Activated T-cell treated with anti-CD3 and anti-CD28 coated beads for 48 hours (primary cell): ENCODE data around the gene BICD1.

Experiments used
- DNase-seq: peaks from one replicate; pipeline ENCODE4 v3.0.0-alpha.2; 2020; ENCODE audit warnings: low read depth

BICD1 gene

GRCh38 chr12:32104572-32105355 lies 1.9 kb upstream of the BICD1 start:
- DNase-seq = no peak

- no peak for DNase-seq
Measured at GRCh38 chr12:32105986-32106516, 596 bp upstream of the BICD1 start.

- DNase-seq = peak; percentile 26
Measured at GRCh38 chr12:32107359-32108267, 966 bp downstream of the BICD1 start.

GRCh38 chr12:32108787-32109186 lies 2.1 kb downstream of the BICD1 start:
- no peak for DNase-seq

DNA sequence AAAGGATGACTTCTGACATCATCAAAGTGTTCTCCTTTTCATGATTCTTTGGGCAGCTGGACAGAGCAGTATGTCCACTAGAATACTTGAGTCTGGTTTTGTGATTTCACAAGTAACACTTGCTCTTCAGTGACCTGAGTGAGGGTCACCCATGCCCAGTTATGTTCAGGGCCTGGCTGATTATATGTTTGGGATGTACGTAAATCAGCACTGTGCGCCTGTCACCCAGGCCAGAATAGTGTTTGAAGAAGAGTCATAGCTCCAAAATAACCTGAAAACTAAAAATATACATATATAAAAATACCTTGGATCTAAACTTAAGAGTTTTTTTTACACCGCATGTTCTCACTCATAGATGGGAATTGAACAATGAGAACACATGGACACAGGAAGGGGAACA lies 3.8 kb downstream of the BICD1 start:
- DNase-seq = no peak

GRCh38 chr12:32110942-32111341 lies 4.3 kb downstream of the BICD1 start:
- no peak for DNase-seq

DNA sequence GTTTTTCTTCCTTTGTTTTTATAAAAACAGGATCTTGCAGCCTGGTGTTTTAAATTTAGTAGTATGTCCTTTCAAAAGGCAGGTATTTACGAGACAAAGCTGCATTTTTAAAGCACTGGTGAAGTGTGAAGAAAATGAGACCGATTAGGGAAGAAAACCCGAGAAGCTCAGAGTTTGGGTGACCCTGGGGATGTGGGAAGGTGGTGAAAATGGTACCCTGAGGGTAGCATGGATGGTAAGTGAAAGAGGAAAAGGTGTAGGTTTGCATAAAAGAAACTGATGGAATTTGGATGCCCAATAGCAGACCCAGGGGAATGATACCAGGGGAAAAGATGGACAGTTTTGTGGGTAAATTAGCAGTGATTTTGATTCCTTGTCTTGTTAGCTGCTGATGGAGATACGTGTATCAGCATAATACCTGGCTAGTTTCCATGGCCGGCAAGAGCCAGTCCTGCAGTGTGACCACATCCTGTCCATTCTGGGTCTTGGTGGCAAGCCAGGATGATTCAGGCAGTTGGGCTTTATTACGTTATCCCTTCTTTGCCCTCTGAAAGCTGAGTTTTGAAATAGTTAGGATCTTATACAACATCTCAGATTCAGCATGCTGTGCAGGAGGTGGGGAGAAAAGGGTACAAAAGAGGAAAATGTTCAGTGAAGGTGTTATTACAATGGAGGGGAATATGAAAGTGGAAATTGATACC lies 8.9 kb downstream of the BICD1 start:
- DNase-seq = no peak

- no peak for DNase-seq
Measured at GRCh38 chr12:32116897-32117296, 10.2 kb downstream of the BICD1 start.

DNA sequence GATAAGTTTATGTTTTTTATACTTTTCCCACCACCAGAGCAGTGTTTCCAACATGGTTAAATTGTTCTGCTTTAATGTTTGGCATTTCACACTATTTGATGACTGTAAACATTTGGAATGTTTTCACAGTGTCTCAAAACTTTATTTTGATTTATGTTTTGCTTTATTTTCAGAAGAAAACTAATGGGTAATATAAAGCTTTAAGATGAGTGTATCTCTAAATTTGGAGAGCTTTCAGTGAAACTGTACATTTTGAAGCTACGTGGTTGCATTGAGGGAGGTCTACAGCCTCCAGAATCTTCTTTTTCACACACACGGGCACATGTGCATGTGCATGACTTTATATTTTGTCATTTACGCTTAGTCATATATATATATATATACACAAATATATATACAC lies 10.7 kb downstream of the BICD1 start:
- no peak for DNase-seq

GRCh38 chr12:32118806-32119205 lies 12.2 kb downstream of the BICD1 start:
- no peak for DNase-seq

DNA sequence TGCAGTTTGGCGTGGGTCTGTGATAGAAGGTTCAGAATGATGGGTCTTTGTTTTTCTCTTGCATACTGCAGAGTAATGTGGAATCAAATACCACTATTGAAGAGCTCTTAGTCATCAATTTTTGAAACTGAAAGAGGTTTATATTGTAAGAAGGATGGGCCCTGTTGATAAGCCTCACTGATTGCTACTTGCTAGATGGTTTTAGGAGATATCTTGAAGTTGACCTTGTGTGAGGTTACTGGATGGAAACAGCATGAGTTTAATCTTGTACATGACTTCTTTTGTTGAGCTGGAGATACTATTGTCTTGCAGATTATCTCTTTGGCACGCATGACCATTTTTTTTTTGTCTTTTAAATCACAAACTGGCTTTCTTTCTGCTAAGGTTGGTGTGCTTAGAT lies 13.8 kb downstream of the BICD1 start:
- DNase-seq = no peak

- DNase-seq = no peak
Measured at GRCh38 chr12:32124637-32125036, 18.0 kb downstream of the BICD1 start.

DNA sequence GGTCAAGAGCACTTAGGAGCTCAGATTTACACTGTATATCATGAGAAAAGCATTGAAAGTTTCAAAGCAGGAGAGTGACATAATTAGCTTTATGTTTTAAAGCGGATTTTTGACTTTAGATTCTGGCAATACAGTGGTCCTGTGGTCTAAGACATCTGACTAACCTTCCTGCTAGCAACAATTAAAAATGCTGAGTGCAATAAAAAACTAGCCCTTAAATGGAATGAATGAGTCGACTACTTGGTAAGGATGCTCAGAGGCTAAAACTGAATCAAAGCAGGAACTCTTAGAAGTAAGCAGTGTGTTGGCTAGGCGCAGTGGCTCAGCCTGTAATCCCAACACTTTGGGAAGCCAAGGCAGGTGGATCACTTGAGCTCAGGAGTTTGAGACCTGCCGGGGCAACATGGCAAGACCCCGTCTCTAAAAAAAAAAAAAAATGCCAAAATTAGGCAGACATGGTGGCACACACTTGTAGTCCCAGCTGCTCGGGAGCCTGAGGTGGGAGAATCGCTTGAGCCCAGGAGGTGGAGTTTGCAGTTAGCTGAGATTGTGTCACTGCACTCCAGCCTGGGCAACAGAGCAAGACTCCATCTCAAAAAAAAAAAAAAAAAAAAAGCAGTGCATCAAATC lies 18.9 kb downstream of the BICD1 start:
- no peak for DNase-seq

DNA sequence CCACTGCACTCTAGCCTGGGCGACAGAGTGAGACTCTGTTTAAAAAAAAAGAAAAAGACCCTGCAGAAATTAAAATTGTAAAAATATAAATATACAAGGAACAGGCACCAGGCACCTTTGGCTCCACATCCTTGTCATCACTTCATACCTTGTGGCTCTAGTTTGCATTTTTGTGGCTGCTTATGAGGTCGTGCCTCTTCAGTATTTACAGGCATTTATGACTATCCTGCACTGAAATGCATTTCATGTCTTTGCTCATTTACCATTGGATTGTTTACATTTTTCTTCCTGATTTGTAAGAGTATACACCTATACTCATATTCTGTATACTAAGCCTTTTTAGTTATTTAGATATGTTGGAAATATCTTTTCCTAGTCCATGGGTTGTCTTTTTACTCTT lies 20.1 kb downstream of the BICD1 start:
- no peak for DNase-seq

DNA sequence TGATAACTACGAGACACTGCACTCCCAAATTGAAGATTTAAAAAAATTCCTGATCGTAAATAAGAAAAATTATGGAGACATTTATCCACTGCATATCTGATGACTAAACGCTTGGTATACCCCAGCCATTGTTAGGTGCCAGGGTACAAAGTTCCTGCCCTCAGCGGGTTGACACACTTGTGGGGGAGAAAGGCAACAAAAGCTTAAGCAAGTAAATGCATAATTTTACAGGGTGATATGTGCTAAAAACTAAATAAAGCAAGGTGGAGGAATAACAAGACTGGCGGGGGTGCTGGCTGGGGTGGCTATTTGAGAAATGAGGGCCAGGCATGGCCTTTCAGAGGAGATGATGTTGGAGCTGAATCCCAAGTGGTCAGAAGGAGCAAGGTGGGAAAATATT lies 25.0 kb downstream of the BICD1 start:
- no peak for DNase-seq

- peak; percentile 46 for DNase-seq
Measured at GRCh38 chr12:32134101-32134888, 27.6 kb downstream of the BICD1 start.

DNA sequence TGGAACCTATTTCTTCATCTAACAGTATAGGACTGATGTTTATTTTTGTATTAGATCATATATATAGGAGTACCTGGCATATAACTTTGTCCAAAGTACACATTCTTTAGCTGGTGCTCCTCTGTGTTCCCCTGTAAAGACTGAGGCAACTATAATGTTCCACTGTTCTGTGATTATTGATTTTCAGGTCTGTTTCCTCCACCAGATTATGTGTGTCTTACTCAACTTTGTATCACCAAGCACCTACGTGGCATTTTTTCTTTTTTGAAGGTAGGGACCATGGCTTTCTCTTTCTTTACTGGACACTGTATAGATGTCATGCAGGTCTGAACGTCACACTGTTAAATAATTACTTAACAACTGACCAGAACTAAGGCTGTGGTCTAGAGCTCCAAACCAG lies 29.3 kb downstream of the BICD1 start:
- no peak for DNase-seq

DNA sequence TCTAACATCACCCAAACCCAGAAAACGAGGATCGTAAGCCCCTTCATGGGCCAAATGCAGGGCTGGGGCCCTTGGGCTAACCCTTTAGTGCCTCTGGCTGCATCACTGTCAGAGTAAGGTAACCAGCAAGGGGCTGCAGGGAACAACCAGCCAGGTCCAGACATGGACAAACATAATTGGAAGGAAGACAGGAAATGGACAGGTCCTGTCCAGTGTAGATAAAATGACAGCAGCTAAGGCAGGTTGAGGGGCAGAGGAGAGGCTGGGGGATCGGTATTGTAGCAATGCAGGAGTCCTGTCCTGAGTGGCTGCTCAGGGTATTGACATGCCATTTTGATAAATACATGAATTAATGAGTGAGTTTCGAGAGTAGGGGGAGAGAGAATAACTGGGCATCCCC lies 29.8 kb downstream of the BICD1 start:
- no peak for DNase-seq

- no peak for DNase-seq
Measured at GRCh38 chr12:32139064-32139421, 32.4 kb downstream of the BICD1 start.

DNA sequence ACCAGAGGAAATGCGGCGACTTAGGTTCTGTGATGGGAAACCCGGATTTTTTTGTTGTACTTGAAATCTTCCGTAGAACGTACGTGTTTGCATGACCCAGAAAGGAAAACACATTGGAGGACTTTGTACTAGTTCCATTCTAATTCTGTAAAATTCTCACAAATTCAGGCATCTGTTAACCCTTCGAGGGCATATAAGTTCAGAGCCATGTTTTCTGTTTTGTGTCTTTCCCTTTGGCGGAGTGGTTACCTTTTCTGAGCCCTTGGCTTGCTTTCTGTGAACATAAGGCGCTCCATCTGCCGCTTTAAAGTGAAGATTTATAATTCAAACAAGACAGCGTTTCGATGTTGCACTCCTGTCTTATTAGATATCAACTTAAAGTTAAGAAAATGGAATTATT lies 34.2 kb downstream of the BICD1 start:
- DNase-seq = no peak

DNA sequence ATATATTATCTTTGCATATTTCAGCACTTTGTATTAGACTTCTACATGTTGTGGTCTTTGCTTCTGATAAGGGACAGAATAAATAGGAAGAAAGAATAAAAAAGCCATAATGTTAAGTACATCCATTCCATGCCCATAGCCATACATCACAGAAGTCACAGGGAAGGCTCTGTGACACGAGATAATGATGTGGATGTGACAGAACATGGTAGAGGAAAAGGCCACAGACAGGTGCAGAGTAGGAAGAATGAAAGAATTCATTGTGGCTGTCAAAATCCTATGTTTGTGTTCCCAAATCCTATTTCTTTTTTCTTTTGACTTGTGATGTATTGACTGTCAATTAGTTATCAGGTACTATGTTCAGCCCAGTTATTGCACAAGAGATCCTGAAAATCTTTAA lies 38.4 kb downstream of the BICD1 start:
- no peak for DNase-seq
